H9 (cell line): ENCODE data around the gene HOXD8. TPM values are rescaled to one million over a fixed set of nuclear protein-coding genes. Genes with fewer than 3 reads are reported as not detected.

Experiments used
- DNase-seq: peaks from one replicate; pipeline ENCODE4 v3.0.0-alpha.2; 2017
- H2AFZ ChIP-seq: one replicate; pipeline ENCODE4 v1.6.1; 2013; ENCODE audit warnings: mild to moderate bottlenecking, low read length, control low read depth, moderate library complexity
- H2AK5ac ChIP-seq: 2 replicates; pipeline ENCODE4 v1.6.1; 2013; ENCODE audit warnings: low read length, control low read depth, mixed read lengths; ENCODE audit not compliant: insufficient read length
- H2BK120ac ChIP-seq: one replicate; pipeline ENCODE4 v1.6.1; 2013; ENCODE audit warnings: low read depth, mild to moderate bottlenecking, low read length, control low read depth, inconsistent platforms; ENCODE audit not compliant: poor library complexity, severe bottlenecking
- H2BK12ac ChIP-seq: 2 replicates; pipeline ENCODE4 v1.6.1; 2013; ENCODE audit warnings: low read length, control low read depth, mixed read lengths, low read depth; ENCODE audit not compliant: insufficient read length
- H2BK15ac ChIP-seq: 2 replicates; pipeline ENCODE4 v1.6.1; 2013; ENCODE audit warnings: low read depth, low read length, control low read depth
- H2BK20ac ChIP-seq: one replicate; pipeline ENCODE4 v1.6.1; 2013; ENCODE audit warnings: low read depth, mild to moderate bottlenecking, low read length, control low read depth, inconsistent platforms; ENCODE audit not compliant: poor library complexity, severe bottlenecking
- H2BK5ac ChIP-seq: 2 replicates; pipeline ENCODE4 v1.6.1; 2013; ENCODE audit warnings: low read length, control low read depth, mixed read lengths; ENCODE audit not compliant: insufficient read length
- H3K14ac ChIP-seq: 2 replicates; pipeline ENCODE4 v1.6.1; 2013; ENCODE audit warnings: low read length, control low read depth; ENCODE audit not compliant: insufficient read depth
- H3K18ac ChIP-seq: 2 replicates; pipeline ENCODE4 v1.6.1; 2013; ENCODE audit warnings: low read depth, mild to moderate bottlenecking, mixed read lengths, low read length, control low read depth; ENCODE audit not compliant: insufficient read length
- H3K23ac ChIP-seq: 2 replicates; pipeline ENCODE4 v1.6.1; 2013; ENCODE audit warnings: low read length, control low read depth, mixed read lengths, low read depth; ENCODE audit not compliant: insufficient read length
- H3K23me2 ChIP-seq: 2 replicates; pipeline ENCODE4 v1.6.1; 2013; ENCODE audit warnings: low read depth, mild to moderate bottlenecking, mixed read lengths, low read length, control low read depth; ENCODE audit not compliant: insufficient read length, poor library complexity, severe bottlenecking
- H3K27ac ChIP-seq: 2 replicates; pipeline ENCODE4 v1.5.1; 2013; ENCODE audit warnings: low read length, control low read depth, mixed read lengths, low read depth; ENCODE audit not compliant: insufficient read length
- H3K27me3 ChIP-seq: 2 replicates; pipeline ENCODE4 v1.6.1; 2013; ENCODE audit warnings: low read length, control low read depth, inconsistent platforms; ENCODE audit not compliant: insufficient read depth
- H3K4ac ChIP-seq: 2 replicates; pipeline ENCODE4 v1.6.1; 2013; ENCODE audit warnings: low read depth, mild to moderate bottlenecking, control low read depth, inconsistent platforms, low read length, moderate library complexity
- H3K4me1 ChIP-seq: 2 replicates; pipeline ENCODE4 v1.6.1; 2013; ENCODE audit warnings: low read length, control low read depth, inconsistent platforms; ENCODE audit not compliant: insufficient read depth
- H3K4me2 ChIP-seq: 2 replicates; pipeline ENCODE4 v1.6.1; 2013; ENCODE audit warnings: low read length, control low read depth, mixed read lengths; ENCODE audit not compliant: insufficient read length, insufficient read depth
- H3K56ac ChIP-seq: 2 replicates; pipeline ENCODE4 v1.6.1; 2013; ENCODE audit warnings: low read depth, mild to moderate bottlenecking, mixed read lengths, low read length, control low read depth; ENCODE audit not compliant: insufficient read length
- H3K79me1 ChIP-seq: 2 replicates; pipeline ENCODE4 v1.6.1; 2013; ENCODE audit warnings: low read depth, mild to moderate bottlenecking, moderate library complexity, low read length, control low read depth, inconsistent platforms; ENCODE audit not compliant: insufficient read depth, poor library complexity, severe bottlenecking
- H3K79me2 ChIP-seq: 2 replicates; pipeline ENCODE4 v1.6.1; 2013; ENCODE audit warnings: low read length, control low read depth, inconsistent platforms; ENCODE audit not compliant: insufficient read depth
- H3K9ac ChIP-seq: 2 replicates; pipeline ENCODE4 v1.6.1; 2013; ENCODE audit warnings: low read length, control low read depth, mixed read lengths; ENCODE audit not compliant: insufficient read length; ENCODE audit errors: extremely low read depth
- H3K9me3 ChIP-seq: one replicate; pipeline ENCODE4 v1.6.1; 2013; ENCODE audit warnings: low read depth, low read length, inconsistent platforms; ENCODE audit not compliant: control insufficient read depth
- H3T11ph ChIP-seq: one replicate; pipeline ENCODE4 v1.6.1; 2013; ENCODE audit warnings: mild to moderate bottlenecking, low read length, control low read depth, inconsistent platforms
- H4K20me1 ChIP-seq: one replicate; pipeline ENCODE4 v1.6.1; 2013; ENCODE audit not compliant: control insufficient read depth, insufficient read length, insufficient read depth
- H4K5ac ChIP-seq: 2 replicates; pipeline ENCODE4 v1.6.1; 2013; ENCODE audit warnings: low read depth, mild to moderate bottlenecking, mixed read lengths, low read length, control low read depth; ENCODE audit not compliant: insufficient read length
- H4K8ac ChIP-seq: replicated peaks from 2 replicates; pipeline ENCODE4 v1.6.1; 2013; ENCODE audit warnings: low read length, control low read depth, mixed read lengths, low read depth; ENCODE audit not compliant: insufficient read length
- H4K91ac ChIP-seq: 2 replicates; pipeline ENCODE4 v1.6.1; 2013; ENCODE audit warnings: low read depth, mild to moderate bottlenecking, moderate library complexity, mixed read lengths, low read length, control low read depth; ENCODE audit not compliant: insufficient read length
- H3K27ac Mint-ChIP-seq, 3 experiments: 2 replicates in 2 of 3; 3 replicates in 1 of 3; pipeline ENCODE4 v1.8.0; 2020 to 2021; ENCODE audit warnings: mixed read lengths in 3 of 3, mild to moderate bottlenecking in 1 of 3, moderate library complexity in 1 of 3
- H3K27me3 Mint-ChIP-seq: 2 replicates; pipeline ENCODE4 v1.8.0; 2021; ENCODE audit warnings: low read depth, mild to moderate bottlenecking, moderate library complexity, mixed read lengths
- H3K36me3 Mint-ChIP-seq, 3 experiments: 2 replicates in 2 of 3; 3 replicates in 1 of 3; pipeline ENCODE4 v1.8.0; 2020 to 2021; ENCODE audit warnings: low read depth in 3 of 3, mixed read lengths in 3 of 3; ENCODE audit not compliant: insufficient read depth in 1 of 3
- H3K4me1 Mint-ChIP-seq, 2 experiments: 2 replicates each; pipeline ENCODE4 v1.8.0; 2020; ENCODE audit warnings: mixed read lengths in 2 of 2
- H3K4me3 Mint-ChIP-seq, 2 experiments: 2 replicates in 1 of 2; 3 replicates in 1 of 2; pipeline ENCODE4 v1.8.0; 2020 to 2021; ENCODE audit warnings: mild to moderate bottlenecking in 2 of 2, mixed read lengths in 2 of 2, moderate library complexity in 1 of 2
- H3K9me3 Mint-ChIP-seq, 2 experiments: 2 replicates in 1 of 2; 3 replicates in 1 of 2; pipeline ENCODE4 v1.8.0; 2020; ENCODE audit warnings: mild to moderate bottlenecking in 2 of 2, mixed read lengths in 2 of 2, moderate library complexity in 1 of 2
- CTCF ChIP-seq: fragments of 200-600 bp; sonication (generic); conservative IDR thresholded peaks from 3 replicates; pipeline ENCODE4 v1.8.0; 2021; ENCODE audit warnings: antibody characterized with exemption, mild to moderate bottlenecking
- WGBS: extraction: QIAGEN DNeasy Blood & Tissue Kit; methylation state at CpG from one replicate; pipeline ENCODE4 v1.1.7; 2013; ENCODE audit warnings: missing lambda C conversion rate, low lambda C conversion rate, mixed read lengths; ENCODE audit not compliant: insufficient read length; ENCODE audit errors: extremely low coverage; 5-methylcytosine and 5-hydroxymethylcytosine counted together
- total RNA-seq: library from RNA; stranded (reverse); gene quantifications from 2 replicates; pipeline ENCODE4 v1.2.1, GENCODE V29; 2021

Gene HOXD8
- total RNA-seq, 1 experiment from 2014 or later, result not detected

GRCh38 chr2:176146101-176146500 is 16.6 kb downstream of the HOXD8 start:
- Histone ChIP-seq H3K27ac (no peak overlapping the region), H2BK5ac (no peak overlapping the region), H3K27me3 (peaks cover 93% of the 10 kb centered on the region), H4K5ac (no peak overlapping the region), H3T11ph (no peak overlapping the region), H4K8ac (no peak overlapping the region), H4K91ac (no peak overlapping the region), H3K23ac (no peak overlapping the region), H2BK15ac (no peak overlapping the region), H3K4ac (no peak overlapping the region), H2AK5ac (no peak overlapping the region), H4K20me1 (no peaks in the 10 kb centered on the region), H3K4me2 (no peak overlapping the region), H3K14ac (no peak overlapping the region), H2AFZ (no peak overlapping the region), H3K79me2 (no peaks in the 10 kb centered on the region), H3K9me3 (no peaks in the 10 kb centered on the region), H3K23me2 (no peaks in the 10 kb centered on the region), H3K56ac (no peak overlapping the region), H3K79me1 (no peaks in the 10 kb centered on the region), H3K9ac (no peak overlapping the region), H2BK12ac (no peak overlapping the region), H3K4me1 (no peaks in the 10 kb centered on the region), H2BK20ac (no peak overlapping the region), H3K18ac (no peak overlapping the region), H2BK120ac (no peak overlapping the region)
- Mint-ChIP-seq H3K4me1 (peaks cover 2 to 15% of the 10 kb centered on the region in 2 experiments; a peak in 3 of 4 replicates), H3K36me3 (no peaks in the 10 kb centered on the region; a peak in 1 of 7 replicates), H3K27ac (no peak overlapping the region), H3K4me3 (no peak overlapping the region), H3K9me3 (peaks cover under 1 to 10% of the 10 kb centered on the region in 2 experiments; a peak in 4 of 5 replicates), H3K27me3 (peaks cover 100% of the 10 kb centered on the region)
- no peak for TF ChIP-seq CTCF
- WGBS, result no CpG with 5 or more reads among the region's 6 CpGs
- no peak for DNase-seq
